Hindlimb muscle (tissue), 1 donor: ENCODE data around the gene GRAMD2A. TPM values are rescaled to one million over a fixed set of nuclear protein-coding genes. Genes with fewer than 3 reads are reported as not detected.

Experiments
- DNase-seq: peaks from one replicate; pipeline ENCODE4 v3.0.0-alpha.2; 2013
- polyA plus RNA-seq: library from polyadenylated mRNA; unstranded; fragments of 120-200 nt; gene quantifications from one replicate; pipeline ENCODE4 v1.2.1, GENCODE V29; 2013; ENCODE audit not compliant: insufficient read length

Gene GRAMD2A
- polyA plus RNA-seq, 1 donor = 2.6 TPM

GRCh38 chr15:72167445-72167844, 30.1 kb downstream of the GRAMD2A start:
- no peak for DNase-seq

DNA sequence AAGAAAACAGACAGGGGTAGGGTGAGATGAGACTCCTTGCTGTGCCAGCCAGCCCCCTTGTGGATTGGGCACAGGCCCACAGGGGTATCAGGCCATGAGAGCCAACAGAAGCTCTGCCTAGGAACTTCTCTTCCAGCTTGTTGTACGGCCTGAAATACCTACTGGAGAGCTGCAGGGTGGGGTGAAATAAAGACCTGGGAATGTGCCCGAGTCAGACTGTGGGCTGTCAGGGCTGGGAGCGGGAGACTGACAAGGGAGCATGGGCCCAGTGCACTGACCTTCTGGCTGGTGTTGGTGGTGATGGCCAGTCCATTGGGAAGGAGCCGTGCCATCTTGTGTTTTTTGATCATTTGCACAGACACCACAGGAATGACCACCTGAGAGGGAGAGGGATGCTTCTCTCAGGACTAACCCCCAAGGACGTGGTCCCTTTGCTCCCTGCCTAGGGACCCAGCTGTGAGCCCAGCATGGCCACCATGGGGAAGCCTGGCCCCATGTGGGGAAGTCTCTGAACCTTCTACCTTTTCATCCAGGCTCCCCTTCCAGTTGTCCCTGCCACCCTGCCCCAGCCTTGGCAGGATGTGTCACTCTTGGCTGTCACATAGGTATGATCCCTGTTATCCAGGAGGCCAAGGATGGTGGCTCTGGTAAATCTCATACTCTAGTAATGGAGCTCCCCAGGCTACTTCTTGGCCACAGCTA, 30.7 kb downstream of the GRAMD2A start:
- no peak for DNase-seq

GRCh38 chr15:72163719-72164118, 33.9 kb downstream of the GRAMD2A start:
- no peak for DNase-seq

DNA sequence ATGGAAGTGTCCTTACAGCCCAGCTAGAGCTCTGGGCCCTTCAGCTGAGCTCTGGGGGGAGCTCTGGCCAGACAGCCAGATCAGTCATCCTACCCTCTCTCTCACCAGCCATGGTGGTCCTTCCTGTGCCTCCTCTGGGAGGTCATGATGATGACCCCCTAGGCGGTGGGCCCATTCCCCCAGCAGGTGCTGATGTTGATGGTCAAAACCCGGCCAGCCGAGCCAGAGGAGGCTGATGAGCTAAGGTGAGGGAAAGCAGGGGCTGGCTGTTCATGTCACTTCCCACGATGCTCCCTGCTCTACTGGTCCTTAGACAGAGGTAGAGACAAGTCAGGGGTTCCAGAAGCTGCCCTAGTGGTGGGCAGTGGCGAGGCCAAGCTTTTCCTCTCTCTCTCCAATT, 35.0 kb downstream of the GRAMD2A start:
- DNase-seq = no peak

DNA sequence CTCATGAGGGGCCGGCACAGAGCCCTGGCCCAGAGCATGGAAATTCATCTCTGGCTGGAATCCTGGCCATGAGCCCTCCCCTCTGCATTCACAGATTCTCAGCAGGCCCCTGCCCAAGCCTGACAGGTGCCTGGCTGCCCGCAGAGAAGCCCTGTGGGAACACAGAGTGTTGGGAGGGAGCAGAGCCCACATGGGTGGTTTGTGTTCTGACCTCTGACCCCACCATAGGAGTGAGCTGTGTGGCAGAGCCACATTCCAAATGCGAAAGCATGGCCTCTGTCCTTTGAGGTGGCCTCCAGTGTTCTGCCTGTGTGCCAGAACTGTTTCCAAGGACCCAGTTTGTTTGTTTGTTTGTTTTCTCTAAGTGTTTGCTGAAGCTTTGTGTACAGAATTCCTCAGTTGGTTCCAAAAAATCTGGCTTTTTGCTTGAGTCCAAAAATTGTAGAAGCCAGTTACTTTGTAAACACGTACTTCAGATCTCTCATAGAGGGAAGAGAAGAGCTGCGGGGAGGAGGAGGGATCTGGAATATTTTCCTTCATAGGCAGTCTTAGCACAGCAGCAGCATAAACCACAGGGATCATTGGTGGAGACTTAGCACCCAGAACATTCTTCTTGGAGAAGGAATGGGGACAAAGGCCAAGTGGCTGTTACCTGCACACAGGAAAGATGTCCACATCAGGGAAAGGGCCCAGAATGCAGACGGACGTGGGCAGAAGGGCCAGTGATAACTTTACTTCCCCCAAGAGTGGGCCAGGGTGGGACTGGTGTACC, 36.0 kb downstream of the GRAMD2A start:
- DNase-seq = peak; percentile 37

GRCh38 chr15:72160696-72161245, 36.8 kb downstream of the GRAMD2A start:
- DNase-seq = no peak

DNA sequence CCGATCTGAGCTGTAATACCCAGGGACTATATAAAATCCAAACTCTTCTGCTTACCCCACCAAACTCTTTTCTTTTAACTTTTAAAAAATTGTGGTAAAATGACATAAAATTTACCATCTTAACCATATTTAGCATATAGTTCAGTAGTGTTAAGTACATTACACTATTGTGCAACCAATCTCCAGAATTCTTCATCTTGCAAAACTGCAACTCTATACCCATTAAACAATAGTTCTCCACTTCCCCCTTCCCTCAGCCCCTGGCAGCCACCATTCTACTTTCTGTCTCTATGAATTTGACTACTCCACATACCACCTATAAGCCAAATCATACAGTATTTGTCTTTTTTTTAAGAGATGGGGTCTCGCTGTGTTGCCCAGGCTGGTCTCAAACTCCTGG, 40.7 kb downstream of the GRAMD2A start:
- no peak for DNase-seq

DNA sequence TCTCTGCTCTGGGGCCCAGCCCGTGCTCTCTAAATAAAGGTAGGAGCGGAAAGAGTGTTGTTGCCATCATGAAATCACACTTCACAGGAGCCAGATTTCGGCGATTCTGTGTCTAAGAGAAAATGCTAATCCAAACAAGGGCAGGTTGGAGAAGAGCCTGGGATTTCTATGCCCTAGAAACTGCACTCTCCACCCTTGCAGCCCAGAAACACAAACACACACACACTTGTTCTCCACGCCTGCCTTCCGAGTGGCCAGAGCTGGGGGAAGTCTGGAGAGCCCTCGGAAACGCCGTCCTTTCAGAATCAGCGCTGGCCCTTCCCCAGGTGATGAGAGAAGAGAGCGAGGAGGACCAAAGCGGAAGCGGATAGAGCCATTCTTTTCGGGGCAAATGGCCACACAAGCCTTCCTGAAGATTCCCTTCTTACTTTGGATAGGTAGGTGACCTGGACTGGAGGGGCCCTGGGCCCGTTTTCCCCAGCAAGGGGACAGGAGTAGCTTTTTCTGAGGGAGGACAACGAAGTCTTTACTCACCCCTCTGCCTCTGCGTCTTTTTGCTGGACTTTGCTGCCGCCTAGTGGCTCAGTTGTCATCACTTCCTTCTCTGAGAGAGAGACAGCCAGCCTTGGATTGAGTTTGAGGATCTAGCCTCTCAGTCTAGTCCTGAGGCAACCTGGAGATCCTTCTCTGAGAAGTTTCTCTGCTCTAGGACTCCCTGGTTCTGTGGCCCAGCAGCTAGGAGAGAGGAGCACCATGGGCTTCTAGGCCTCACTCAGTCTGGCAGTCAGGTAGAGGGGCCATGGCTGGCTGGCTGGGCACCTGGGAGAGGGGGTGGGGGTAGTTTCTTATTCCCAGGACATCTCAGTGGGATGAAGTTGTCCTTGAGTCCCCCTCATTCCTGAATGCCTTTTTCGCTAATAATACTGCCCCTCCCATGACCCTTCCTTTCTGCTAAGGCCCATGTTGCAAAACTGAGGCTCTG, 41.7 kb downstream of the GRAMD2A start:
- DNase-seq = peak; percentile 87

DNA sequence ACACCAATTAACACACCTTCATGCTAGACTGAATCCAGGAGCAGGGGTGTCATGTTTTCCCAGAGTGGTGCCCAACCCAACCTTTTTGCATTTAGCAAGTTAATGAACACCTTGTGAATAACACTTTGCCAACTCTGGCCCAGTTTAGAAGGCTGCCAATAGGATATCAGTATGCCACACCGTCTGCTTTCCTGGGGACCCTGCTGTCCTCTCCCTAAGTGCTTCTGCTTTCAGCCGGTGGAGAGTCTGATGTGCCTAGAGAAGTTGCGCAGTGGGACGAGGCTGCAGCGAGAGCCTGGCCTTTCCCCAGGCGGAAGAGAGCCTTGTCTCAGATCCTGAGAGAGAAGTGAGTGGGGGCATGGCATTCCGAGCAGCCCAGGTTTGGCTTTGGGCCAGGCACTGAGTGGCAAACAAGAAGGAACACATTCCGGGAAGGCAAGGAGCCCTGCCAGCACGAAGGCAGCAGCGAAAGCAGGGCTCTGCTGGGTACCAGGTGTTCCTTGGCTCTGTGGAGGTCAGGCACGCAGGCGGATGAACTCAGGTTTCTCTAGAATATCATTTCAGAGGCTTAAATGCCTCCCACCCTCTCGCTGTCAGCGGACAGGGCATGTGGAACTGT, 42.5 kb downstream of the GRAMD2A start:
- no peak for DNase-seq

DNA sequence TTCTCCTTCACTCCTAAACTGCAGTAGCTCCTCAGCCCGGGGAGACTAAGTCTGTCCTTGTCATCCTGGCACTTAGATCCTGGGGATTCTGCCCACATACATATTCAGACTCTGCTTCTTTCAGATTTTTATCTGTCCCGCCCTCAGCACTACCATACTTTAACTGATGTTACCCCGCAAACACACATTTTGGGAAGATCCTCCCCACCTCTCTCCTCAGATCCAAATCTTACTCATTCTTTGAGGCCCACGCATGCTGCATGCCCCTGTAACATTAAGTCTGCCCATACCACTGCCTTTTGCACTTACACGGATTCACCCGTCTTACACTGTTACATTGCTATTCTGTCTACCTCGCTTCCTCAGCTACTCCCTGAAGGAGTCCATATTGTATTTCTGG, 43.3 kb downstream of the GRAMD2A start:
- DNase-seq = no peak

DNA sequence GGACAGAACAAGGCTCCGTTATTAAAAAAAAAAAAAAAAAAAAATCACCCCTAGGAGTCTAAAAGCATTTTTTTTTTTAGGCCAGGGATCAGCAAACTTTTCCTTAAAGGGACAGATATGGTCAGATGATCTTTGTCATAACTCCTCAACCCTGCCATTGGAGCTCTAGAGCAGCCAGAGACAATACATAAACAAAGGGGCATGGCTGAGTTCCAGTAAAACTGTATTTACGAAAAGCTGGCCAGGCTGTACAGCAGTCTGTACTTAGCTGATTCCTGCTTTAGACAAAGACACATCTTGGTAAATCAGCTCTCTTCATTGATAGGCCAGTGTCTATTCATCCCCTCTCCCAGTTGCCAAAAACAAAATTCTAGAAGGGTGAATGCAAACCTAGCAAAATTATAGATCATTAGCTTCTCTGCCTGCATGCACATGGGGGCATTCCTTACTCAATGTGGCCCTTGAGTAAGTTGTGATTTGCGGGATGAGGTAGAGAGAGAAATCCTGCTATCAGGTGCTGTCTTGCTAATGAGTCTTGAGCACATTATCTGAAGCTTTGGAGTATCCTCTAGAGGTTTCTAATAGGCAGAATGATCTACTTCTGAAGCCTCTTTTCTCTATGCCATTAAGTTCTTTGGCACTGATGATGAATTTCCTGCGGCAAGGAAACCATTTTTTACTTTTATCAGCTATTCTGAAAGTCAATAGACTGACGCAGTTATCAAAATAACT, 44.2 kb downstream of the GRAMD2A start:
- no peak for DNase-seq

GRCh38 chr15:72147418-72147817, 50.2 kb downstream of the GRAMD2A start:
- DNase-seq = no peak

DNA sequence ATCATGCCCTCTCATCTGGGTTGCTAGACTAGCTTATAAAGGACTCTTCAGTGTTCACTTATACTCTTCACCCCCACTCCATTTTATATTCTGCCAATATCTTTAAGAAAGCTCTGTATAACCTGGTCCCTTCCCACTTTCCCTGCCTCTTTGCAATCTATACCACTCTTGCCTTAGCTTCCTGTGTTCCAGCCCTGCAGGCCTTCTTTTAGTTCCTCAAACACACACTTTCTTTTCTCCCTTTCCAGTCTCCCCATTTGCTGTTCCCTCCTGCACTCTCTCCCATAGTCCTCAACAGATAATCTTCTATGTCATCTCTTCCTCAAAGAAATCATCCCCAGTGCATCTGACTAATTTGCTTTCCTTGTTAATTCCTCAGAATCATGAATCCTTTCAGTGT, 50.7 kb downstream of the GRAMD2A start:
- no peak for DNase-seq

GRCh38 chr15:72146221-72146620, 51.4 kb downstream of the GRAMD2A start:
- DNase-seq = no peak

- no peak for DNase-seq
These were observed 56.2 kb downstream of the GRAMD2A start for GRCh38 chr15:72141171-72142084.

GRCh38 chr15:72140088-72140487, 57.5 kb downstream of the GRAMD2A start:
- no peak for DNase-seq

DNA sequence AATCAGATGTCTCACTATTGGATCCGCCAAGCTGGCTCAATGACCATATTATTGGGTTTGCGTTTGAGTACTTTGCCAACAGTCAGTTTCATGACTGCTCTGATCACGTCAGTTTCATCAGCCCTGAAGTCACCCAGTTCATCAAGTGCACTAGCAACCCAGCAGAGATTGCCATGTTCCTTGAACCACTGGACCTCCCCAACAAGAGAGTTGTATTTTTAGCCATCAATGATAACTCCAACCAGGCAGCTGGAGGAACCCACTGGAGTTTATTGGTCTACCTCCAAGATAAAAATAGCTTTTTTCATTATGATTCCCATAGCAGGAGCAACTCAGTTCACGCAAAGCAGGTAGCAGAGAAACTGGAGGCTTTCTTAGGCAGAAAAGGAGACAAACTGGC, 57.9 kb downstream of the GRAMD2A start:
- no peak for DNase-seq

DNA sequence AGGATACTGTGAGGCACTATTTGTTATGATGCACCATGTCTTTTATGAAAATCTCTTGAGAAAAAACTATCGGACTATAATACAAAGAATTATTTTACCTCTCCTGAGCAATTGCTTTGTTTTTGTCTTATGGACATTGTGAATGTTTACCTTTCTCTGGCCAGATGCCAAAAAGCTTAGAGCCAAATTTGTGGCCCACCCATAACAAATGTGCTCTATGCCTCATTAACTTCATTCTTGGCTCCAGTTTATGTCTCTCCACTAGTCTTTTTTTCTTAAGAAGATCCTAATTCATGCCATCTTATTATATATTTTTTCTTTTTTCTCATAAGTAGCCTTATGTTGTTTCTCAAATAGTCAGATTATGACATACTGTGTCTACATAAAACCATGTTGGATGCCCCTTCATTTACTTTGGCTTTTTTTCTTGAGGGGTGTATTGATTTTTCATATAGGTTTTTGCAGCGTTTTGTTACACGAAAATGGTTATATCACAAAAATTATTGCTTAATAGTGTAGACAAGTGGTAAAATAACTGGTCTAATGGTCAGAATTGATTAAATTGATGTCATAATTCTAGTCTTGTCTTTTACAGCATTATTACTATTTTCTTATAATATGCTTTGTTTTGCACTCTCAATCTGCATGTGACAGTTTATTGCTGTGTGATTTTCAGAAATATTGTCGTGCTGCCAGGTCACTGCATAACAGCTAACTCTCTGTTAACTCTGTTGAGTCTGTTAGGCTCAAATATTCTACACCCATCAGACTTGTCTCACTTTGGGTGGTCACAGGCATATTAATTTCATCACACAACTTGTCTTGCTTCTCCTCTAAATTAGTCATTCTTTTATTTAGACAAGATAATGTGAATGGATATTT, 61.2 kb downstream of the GRAMD2A start:
- DNase-seq = no peak

- DNase-seq = no peak
These were observed 61.9 kb downstream of the GRAMD2A start for GRCh38 chr15:72135719-72136118.
